ENCODE results near the gene HCN1. TPM values are rescaled to one million over a fixed set of nuclear protein-coding genes. Genes with fewer than 3 reads are reported as not detected.

HCN1 gene
- total RNA-seq, 1 donor from 2014 or later = not detected

- Mint-ChIP-seq H3K36me3 (ENCODE audit: low read depth) (no peaks in the 10 kb centered on the region), H3K4me1 (ENCODE audit: low read depth) (no peaks in the 10 kb centered on the region), H3K9me3 (ENCODE audit: low read depth) (no peaks in the 10 kb centered on the region), H3K4me3 (ENCODE audit: unreplicated experiment) (no peak overlapping the region), H3K27ac (ENCODE audit: unreplicated experiment) (no peak overlapping the region), H3K27me3 (ENCODE audit: low read depth) (no peaks in the 10 kb centered on the region)
- DNase-seq (ENCODE audit: low spot score) = no peak
- TF ChIP-seq CTCF (IDR thresholded peaks at IDR 0.05) = no peak
Observed at GRCh38 chr5:45402804-45403455, 293.2 kb downstream of the HCN1 start.

- DNase-seq (ENCODE audit: low spot score) = no peak
Observed at GRCh38 chr5:45399041-45399440, 297.1 kb downstream of the HCN1 start.

GRCh38 chr5:45385321-45386058 is 310.7 kb downstream of the HCN1 start:
- Mint-ChIP-seq H3K36me3 (ENCODE audit: low read depth) (no peaks in the 10 kb centered on the region), H3K4me3 (ENCODE audit: unreplicated experiment) (no peak overlapping the region), H3K27me3 (ENCODE audit: low read depth) (no peaks in the 10 kb centered on the region), H3K9me3 (ENCODE audit: low read depth) (peaks cover 5% of the 10 kb centered on the region), H3K27ac (ENCODE audit: unreplicated experiment) (no peak overlapping the region), H3K4me1 (ENCODE audit: low read depth) (peaks cover 8% of the 10 kb centered on the region)
- DNase-seq (ENCODE audit: low spot score) = no peak
- TF ChIP-seq CTCF (IDR thresholded peaks at IDR 0.05) = no peak

More at GRCh38 chr5:45399041-45399440, 297.1 kb downstream of the HCN1 start:
- no peaks in the 10 kb centered on the region for H3K4me1 Mint-ChIP-seq (ENCODE audit: low read depth)
- no peaks in the 10 kb centered on the region for H3K36me3 Mint-ChIP-seq (ENCODE audit: low read depth)
- H3K4me3 Mint-ChIP-seq (ENCODE audit: unreplicated experiment) = no peak overlapping the region
- no peak overlapping the region for H3K27ac Mint-ChIP-seq (ENCODE audit: unreplicated experiment)
- no peaks in the 10 kb centered on the region for H3K9me3 Mint-ChIP-seq (ENCODE audit: low read depth)
- no peak for TF ChIP-seq CTCF (IDR thresholded peaks at IDR 0.05)
- no peaks in the 10 kb centered on the region for H3K27me3 Mint-ChIP-seq (ENCODE audit: low read depth)

GRCh38 chr5:45383985-45384384 is 312.2 kb downstream of the HCN1 start:
- no peak for DNase-seq (ENCODE audit: low spot score)
- Mint-ChIP-seq H3K36me3 (ENCODE audit: low read depth) (no peaks in the 10 kb centered on the region), H3K9me3 (ENCODE audit: low read depth) (peaks cover 3% of the 10 kb centered on the region), H3K4me1 (ENCODE audit: low read depth) (peaks cover 8% of the 10 kb centered on the region), H3K4me3 (ENCODE audit: unreplicated experiment) (no peak overlapping the region), H3K27ac (ENCODE audit: unreplicated experiment) (no peak overlapping the region), H3K27me3 (ENCODE audit: low read depth) (no peaks in the 10 kb centered on the region)
- no peak for TF ChIP-seq CTCF (IDR thresholded peaks at IDR 0.05)

GRCh38 chr5:45382583-45382982 is 313.6 kb downstream of the HCN1 start:
- Mint-ChIP-seq H3K27me3 (ENCODE audit: low read depth) (no peaks in the 10 kb centered on the region), H3K27ac (ENCODE audit: unreplicated experiment) (no peak overlapping the region), H3K4me1 (ENCODE audit: low read depth) (peaks cover 8% of the 10 kb centered on the region), H3K36me3 (ENCODE audit: low read depth) (no peaks in the 10 kb centered on the region), H3K4me3 (ENCODE audit: unreplicated experiment) (no peak overlapping the region), H3K9me3 (ENCODE audit: low read depth) (peaks cover 3% of the 10 kb centered on the region)
- no peak for TF ChIP-seq CTCF (IDR thresholded peaks at IDR 0.05)
- DNase-seq (ENCODE audit: low spot score) = no peak
